ENCODE data around the gene SPATA25.

Gene SPATA25

DNA sequence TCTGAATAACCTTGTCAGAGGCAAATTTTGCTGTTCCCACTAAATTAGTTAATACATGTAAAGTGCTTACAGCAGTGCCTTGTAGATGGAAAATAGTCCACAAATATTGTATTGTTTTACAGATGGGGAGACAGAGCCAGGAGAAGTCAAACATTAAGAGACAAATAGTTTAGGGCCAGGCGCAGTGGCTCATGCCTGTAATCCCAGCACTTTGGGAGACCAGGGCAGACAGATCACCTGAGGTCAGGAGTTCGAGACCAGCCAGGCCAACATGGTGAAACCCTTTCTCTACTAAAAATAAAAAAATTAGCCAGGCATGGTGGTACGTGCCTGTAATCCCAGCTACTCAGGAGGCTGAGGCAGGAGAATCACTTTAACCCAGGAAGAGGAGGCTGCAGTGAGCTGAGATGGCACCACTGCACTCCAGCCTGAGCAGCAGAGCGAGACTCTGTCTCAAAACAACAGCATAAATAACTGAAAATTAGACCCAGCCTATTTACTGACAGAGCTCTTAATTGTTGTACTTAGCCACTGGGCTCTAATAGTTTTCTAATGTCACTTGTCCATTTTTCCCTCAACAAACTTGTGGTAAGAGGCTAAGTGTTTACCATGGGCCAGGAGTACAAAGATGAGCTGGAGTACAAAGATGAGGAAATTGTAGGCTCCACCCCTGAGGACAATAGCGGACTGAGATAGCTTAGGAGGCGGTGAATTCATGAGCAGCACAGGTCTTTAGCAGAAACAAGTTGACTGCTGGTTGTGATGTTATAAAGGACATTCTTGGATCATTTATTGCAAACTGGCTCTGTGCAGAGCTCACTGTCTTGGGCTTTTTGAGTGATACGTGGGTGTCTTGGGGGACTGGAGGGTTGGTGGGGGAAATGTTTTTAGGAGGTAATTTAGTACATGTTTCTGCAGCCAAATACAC, 23.6 kb downstream of the SPATA25 start:
- no peak for DNase-seq

DNA sequence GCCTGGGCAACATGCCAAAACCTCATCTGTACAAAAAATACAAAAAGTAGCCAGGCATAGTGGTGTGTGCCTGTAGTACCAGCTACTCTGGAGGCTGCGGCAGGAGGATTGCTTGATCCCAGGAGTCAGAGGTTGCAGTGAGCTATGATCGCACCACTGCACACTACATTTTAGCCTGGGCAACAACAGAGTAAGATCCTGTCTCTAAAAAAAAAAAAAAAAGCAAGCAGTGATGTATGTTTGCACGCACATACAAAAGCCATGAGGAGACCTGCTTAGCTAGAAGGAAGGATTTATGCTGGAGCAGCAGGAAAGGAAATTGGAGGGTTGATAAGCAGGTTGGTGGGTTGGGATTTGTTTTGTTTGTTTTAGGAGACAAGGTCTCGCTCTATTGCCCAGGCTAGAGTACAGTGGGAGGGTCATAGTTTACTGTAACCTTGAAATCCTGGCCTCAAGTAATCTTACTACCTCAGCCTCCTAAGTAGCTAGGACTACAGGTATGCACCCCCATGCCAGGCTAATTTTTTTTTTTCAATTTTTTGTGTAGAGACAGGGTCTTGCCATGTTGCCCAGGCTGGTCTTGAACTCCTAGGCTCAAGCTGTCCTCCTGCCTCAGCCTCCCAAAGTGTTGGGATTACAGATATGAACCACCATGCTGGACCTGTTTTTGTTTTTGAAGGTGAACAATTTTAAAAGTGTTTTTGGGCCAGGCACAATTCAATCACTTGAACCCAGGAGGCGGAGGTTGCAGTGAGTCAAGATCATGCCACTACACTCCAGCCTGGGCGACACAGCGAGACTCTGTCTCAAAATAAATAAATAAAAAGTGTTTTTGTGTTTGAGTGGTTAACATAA, 26.0 kb downstream of the SPATA25 start:
- peak; percentile 54 for DNase-seq

DNA sequence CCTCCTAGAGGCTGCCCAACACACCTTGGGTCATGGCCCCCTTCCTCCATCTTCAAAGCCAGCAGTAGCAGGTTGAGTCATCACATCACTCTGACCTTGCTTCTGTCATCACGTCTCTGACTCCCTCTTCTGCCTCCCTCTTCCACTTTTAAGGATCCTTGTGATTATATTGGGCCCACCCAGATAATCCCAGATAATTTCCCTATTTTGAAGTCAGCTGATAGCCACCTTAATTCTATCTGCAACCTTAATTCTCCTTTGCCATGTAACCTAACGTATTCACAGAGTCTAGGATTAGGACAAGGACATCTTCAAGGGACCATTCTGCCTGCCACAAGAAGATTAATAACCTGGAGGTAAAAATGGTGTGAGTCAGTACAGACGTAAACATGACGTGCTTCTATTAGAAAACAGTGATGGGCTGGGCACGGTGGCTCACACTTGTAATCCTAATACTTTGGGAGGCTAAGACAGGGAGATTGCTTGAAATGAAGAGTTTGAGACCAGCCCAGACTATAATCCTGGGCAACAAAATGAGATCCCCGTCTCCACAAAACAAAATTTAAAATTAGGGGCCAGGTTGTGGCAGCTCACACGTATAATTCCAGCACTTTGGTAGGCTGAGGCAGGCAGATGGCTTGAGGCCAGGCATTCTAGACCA, 26.7 kb downstream of the SPATA25 start:
- no peak for DNase-seq

DNA sequence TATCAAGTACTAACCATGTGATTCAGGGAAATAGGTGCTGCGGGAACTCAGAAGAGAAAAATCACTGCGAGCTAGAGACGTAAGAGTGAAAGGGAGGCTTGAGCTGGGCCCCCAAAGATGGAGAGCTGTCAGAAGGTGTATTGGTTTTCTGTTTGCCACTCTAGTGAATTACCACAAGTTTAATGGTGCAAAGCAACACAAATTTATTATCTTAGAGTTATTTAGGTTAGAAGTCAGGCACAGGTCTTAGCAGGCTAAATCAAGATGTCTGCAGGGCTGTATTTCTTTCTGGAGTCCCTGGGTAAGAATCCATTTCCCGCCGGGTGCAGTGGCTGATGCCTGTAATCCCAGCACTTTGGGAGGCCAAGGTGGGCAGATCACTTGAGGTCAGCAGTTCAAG, 27.5 kb downstream of the SPATA25 start:
- DNase-seq: no peak

DNA sequence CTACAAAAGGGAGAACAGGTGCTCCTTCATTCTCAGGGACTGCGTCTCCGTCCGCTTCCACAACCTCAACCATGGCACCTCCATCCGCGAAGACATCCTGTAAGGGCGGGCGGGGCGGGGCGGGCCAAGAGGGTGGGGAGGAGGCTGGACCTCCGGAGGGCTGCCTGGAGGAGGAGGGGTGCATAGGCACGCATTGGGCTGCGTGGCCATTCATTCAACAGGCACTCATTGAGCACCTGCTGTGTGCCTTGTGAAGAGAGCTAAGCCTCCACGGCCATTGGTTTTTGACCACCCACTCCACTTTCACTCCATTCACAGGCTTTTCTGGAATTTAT, 29.6 kb downstream of the SPATA25 start:
- DNase-seq: no peak

DNA sequence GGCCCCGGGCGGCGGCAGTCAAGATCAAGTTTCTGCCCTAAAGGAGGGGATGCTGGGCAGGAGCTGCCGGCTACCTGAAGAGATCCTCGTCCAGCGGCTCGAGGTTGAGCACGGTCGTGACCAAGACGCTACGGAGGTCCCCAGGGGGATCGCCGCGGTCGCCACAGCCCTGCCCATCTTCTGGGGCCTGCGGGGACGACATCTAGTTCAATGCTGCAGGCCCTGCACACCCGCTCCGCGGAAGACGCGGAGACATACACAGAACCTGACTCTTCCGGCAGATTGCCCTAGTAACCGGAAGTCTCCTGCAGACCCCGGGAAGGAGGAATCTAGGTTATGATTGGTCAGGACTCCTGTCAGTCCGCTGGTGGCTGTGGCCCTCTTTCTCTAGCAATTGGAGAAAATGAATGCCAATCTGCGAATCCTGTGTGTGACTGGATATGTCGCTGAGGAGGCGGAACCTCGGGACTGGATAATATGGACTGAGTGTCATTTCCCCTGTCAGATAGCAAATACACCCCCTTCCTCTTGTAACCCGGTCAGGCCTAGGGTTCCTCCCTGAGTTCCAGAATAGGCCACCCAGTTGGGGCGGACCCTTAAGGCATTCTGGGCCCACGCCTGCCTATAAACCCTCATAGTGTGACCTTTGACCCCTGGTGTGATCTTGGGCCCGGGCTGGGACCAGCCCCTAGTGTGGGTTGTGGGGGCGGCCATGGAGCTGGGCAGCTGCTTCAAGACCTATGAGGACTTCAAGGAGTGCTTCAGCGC, 30.1 kb downstream of the SPATA25 start, which contains the start of the genes ACOT8 and ZSWIM3:
Gene ACOT8, minus strand, starts transcription at position 279 of the 768 bp plus-strand sequence. Its CDS starts 77 bp downstream, at position 202.
Gene ZSWIM3, plus strand, starts transcription at position 501 of the 768 bp plus-strand sequence. Its CDS starts 212 bp downstream, at position 713.
- DNase-seq: peak; percentile 100

DNA sequence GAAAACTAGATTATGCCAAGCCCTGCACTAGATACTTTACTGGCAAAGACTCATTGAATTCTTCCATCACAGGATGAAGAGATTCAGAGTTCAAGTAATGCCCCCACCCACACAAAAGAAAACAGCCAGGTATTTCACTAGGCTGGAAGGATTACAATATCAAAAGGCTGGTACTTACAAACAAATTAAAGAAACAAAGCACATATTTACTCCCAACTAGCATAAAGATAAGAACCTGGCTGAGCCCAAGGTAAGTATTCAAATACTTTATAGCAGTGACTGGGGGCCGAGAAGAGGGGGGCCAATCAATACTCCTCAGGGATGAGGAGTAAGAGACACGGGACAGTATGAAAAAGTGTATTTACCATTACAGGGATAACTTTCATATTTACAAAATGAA, 33.9 kb downstream of the SPATA25 start:
- DNase-seq: no peak

DNA sequence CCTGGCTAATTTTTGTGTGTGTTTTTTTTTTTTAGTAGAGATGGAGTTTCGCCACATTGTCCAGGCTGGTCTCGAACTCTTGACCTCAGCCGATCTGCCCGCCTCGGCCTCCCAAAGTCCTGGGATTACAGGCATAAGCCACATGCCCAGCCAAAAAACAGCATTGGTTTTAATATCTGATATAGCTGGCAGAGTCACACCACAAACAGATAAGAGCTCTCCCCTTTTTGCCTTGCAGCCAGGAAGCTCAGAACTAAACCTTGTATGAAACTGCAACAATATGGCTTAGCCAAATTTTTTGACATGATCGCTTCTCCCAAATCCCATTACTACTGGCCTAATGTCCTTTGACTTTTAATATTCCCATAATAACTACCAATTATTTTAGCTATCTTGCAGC, 35.1 kb downstream of the SPATA25 start:
- DNase-seq: no peak

DNA sequence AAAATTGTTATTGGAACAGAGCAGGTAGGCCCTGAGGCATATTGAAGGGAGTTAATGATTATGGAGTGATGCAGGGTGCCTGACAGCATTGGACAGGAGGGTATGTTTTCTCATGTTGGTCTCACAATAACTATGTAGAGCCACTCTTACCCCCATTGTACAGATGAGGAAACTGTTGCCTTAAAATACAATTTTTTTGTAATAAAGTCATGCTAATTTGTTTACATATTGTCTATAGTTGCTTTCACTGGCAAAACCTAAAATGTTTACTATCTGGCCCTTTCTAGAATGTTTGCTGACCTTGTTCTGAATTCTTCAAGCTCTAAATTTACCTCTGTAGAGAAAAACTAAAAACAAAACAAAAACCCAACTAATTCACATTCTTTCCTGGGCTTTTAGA, 35.9 kb downstream of the SPATA25 start:
- DNase-seq: no peak

DNA sequence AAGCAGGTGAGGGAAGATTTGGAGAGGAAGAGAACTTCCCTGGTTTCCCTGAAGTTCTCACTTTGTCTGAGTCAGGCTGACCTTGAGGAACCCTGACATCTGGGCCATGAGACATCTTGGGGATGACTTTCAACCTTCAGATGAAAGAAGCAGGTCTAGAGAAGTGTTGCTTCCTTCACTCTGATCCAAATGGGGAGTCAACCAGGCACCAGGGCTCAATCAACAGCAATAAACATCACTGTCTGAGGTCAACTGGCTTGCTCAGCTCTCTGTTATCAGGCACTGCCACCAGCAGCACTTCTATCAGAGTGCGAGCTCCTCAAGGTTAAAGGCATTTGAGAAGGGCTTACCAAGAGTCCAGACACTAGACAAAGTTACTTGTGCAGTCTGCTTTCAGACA, 36.5 kb downstream of the SPATA25 start:
- DNase-seq: no peak

DNA sequence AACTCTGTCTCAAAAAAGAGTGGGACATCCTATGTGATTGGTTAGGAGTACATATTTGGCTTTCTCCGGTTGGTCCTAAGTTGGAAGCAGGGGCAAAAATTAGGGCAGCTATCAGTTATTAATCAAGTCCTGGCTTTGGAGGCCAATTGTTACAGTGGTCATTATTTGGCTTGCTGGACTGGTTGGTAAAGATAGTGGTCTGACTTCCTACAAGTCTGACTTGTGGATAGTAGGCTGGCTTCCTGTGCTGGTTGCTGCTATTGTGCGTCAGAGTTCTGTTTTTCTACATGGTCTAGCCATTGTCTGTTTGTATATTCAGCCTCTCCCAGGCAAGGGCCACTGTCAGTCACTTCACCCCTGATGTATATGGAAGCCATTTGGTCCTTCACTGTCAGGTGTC, 37.2 kb downstream of the SPATA25 start:
- no peak for DNase-seq

DNA sequence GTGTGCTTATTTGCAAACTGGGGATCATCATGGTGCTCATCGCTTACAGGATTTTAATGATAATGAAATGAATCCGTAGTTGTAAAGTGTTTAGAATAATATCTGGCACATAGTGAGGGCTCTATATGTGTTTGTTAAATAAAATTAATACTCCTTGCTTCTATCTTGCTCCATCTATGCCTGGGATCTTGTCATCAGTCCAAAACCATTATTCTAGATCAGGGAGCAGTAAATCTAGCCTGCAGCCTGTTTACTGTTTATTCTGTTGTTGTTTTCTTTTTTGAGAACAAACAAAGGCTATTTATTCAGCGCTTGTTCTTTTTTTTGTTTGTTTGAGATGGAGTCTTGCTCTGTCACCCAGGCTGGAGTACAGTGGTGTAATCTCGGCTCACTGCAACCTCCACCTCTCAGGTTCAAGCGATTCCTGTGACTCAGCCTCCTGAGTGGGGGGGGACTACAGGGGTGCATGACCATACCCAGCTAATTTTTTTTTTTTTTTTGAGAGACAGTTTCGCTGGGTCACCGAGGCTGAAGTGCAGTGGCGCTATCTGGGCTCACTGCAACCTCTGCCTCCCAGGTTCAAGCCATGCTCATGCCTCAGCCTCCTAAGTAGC, 38.3 kb downstream of the SPATA25 start:
- DNase-seq: no peak

DNA sequence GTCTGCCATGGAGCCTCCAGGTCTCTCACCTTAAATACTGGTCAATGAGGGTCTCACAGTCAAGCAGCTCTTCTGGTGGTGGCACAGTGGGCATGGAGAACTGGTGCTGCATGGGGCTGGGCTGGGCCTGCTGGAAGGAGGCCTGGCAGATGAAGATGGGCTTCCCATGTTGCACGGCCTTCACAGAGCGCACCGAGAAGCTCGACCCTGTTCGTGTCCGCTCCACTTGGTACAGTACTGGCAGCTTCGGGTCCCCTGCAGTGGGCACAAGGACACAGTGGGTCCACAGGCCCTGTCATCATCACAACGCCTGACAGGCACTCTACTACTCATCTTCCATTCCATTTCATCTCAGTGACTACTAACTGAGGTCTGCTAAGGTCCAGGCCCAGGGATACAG, 39.0 kb downstream of the SPATA25 start:
- DNase-seq: no peak

DNA sequence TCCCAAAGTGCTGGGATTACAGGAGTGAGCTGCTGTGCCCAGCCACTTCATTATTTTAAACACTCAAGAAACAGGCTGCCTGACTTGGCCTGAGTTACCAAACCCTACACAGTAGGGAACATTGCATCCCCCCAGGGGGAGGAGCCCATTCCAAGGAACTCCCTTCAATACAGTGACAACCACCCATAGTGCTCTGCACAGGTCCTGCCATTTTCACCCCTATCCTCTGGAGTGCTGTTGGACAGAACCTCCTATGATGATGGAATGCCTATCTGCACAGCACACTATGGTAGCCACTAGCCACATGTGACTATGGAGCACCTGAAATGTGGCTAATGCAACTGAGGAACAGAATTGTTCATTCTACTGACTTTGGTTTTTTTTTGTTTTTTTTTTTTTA, 42.0 kb downstream of the SPATA25 start:
- DNase-seq: no peak

DNA sequence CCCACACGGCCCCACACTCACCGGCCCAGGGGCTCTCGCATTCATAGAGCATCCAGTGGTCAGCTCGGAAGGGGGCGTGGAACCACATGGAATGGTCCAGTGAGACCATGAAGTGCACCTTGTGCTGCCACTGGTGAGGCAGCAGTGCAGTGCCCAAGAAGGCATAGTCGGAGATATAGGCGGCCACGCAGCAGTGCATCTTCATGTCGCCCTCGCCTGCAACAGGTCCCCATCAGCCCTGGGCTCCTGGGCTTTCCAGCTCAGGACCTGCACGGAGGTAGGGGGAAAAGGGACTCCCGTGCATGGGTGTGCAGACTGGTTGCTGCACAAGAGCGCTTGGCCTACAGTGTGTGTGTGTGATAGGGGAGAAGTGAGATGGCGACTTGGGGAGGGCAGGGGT, 43.9 kb downstream of the SPATA25 start:
- DNase-seq: no peak

DNA sequence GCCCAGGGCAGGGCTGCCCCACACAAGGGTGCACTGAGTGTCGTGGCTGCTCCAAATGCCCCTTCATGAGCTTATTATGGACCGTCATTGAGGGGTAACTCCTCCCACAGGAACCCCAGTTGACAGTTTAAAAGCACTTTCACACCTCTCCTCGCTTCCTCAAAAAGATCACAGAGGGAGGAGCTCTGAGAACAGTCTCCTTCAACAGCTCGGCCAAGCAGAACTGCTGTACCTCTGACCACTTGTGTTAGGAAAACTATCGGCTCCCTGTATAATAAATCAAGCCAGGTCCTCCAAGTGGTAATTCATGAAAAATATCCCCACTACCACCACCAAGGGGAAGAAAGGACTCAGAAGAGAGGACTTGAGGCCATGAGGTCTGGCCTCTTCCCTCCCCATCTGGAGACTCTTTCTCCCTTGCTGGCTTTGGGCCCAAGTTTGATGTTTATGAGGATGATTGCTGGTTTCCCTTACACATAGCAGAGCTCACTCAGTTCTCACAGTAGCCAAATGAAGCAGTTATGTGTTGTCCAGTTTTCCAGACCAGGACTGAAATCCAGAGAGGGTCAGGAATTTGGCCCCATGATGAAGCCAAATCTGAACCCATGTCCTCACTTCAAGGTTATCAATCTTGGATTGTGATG, 45.1 kb downstream of the SPATA25 start:
- DNase-seq: no peak

DNA sequence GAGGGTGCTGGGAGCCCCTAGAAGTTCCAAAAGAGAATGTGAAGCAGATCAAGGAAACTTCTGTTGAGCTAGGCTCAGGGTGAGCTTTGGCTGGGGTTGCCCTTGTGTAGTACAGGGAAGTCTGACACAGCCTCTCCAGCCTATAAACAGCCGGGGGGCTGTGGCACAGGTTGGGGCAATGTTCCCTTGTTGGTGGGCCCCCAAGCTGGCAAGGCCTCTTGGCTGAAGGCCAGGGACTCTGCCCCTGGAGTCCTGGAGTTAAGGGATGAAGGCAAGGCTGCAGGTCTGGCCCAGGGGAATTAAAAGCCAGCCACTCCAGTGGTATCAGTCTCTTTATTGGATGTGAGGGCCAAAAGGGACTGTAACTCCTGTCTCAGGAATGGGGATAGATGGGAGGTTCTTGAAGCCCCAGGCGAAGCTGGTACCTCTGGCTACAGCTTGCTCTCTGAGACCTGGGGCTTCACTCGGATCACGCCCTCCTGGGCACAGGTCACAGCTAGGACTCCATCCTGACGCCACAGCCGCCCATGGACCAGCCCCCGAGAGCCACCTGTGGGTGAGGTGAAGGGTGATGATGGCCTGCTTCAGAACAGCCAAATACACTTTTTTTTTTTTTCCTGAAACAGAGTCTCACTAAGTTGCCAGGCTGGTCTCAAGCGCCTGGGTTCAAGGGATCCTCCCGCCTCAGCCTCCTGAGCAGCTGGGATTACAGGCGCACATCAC, 45.9 kb downstream of the SPATA25 start:
- DNase-seq: no peak

DNA sequence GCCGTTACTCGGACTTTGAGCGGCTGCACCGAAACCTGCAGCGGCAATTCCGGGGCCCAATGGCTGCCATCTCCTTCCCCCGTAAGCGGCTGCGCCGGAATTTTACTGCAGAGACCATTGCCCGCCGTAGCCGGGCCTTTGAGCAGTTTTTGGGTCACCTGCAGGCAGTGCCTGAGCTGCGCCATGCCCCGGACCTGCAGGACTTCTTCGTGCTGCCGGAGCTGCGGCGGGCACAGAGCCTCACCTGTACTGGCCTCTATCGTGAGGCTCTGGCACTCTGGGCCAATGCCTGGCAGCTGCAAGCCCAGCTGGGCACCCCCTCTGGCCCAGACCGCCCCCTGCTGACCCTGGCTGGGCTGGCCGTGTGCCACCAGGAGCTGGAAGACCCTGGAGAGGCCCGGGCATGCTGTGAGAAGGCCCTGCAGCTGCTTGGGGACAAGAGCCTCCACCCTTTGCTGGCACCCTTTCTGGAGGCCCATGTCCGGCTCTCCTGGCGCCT, 46.7 kb downstream of the SPATA25 start:
- DNase-seq: no peak

DNA sequence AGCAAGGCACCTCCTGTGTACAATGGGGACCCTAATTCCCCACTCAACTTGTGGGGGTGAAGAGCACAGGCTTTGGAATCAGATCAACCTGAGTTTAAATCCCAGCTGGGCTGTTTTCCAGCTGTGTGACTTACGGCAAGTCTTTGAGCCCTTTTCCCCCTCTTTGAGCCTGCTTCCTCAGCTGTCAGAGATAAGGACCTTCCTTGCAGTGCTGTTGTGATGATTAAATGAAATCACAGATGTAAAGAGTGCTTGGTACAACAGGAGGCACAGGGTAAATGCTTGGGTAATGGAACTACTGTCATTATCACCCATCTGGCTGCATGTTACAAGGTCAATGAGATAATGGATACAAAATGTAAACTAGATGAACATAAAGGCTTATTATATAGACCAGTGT, 50.6 kb downstream of the SPATA25 start:
- no peak for DNase-seq
